NCI-H1092 (cell line): ENCODE results near the gene POU5F1.

Experiments used
- DNase-seq: peaks from one replicate; lab custom pipeline; 2025; lab: John Stamatoyannopoulos, UW

Gene POU5F1

DNA sequence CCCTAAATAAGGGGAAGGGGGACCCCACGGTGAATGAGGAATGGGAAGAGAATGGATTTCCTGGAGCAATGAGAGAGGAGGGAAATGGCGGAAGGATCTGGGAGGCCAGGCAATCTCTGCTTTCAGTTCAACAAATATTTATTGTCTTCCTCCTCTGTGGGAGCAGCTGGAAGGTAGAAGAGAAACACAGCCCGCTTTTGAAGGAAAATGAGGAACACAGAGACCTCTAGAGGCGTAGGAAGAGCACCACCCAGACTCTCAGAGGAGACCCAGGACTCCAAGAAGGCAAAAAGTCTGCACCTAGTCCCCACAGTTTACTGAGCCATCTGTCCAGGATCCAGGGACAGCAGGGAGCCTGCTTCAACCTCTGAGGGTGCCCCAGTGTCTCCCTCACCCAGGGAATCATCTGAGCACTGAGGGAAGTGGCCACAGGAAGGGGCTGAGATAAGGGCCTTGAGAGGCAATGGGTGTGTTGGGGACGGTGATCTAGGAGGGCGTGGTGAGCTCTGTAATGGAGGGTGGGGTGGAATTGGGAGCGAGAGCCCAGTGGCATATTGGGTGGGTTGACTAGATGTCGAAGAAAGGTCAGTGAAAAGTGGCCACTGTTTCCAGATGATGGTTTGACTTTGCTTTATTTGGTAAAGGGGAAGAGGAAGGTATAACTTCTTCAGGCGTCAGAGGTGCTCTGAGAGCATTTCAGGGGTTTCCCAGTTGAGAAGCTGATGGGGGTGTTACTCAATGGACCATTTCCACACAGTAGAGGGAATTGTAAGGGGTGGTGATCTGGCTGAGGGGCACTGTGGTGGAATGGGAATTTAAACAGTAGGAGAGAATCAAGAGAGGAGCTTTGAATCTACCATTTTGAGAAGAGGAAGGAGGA lies 55.3 kb downstream of the POU5F1 start:
- no peak for DNase-seq

DNA sequence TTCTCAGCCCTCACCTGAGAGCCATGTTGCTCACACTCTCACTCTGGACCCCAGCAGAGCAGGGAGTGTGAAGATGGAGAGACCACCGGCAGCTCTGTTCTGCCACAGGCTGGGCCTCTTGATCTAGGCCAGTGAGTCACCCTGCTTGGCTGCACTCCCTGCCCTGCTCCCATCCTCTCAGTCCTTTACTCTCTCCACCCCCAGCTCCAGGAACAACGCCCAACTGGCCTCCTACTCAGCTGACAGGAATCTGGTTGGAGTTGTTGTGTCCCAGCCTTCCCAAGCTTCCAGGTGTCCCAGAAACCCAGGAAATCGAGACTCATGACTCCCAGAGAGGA lies 56.0 kb downstream of the POU5F1 start, which contains the start of gene PSORS1C1:
PSORS1C1 (plus strand) TSS at position 260 of the 338 bp plus-strand sequence. CDS start 14,833 bp downstream, outside the sequence.
- no peak for DNase-seq
